Measurements from ENCODE around the gene RNASE13.
A peak's percentile ranks its signal among the peaks of the same experiment; 100 is the strongest.

The RNASE13 gene

DNA sequence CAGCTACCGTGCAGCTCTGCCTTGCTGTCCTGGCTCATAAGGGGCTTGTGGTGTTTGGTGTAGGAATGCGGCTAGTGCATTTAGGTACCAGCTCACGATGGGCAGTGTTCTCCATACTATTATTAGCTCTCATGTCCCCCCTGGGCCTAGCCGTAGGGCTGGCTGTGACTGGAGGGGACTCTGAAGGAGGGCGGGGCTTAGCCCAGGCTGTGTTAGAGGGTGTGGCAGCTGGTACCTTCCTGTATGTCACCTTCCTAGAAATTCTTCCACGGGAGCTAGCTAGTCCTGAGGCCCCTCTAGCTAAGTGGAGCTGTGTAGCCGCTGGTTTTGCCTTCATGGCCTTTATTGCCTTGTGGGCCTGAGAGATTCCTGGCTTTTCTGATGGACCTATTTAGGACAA, 33.4 kb downstream of the RNASE13 start:
- H3K27ac ChIP-seq = peak overlapping the region; percentile 93
- TF ChIP-seq, protein P1, sequence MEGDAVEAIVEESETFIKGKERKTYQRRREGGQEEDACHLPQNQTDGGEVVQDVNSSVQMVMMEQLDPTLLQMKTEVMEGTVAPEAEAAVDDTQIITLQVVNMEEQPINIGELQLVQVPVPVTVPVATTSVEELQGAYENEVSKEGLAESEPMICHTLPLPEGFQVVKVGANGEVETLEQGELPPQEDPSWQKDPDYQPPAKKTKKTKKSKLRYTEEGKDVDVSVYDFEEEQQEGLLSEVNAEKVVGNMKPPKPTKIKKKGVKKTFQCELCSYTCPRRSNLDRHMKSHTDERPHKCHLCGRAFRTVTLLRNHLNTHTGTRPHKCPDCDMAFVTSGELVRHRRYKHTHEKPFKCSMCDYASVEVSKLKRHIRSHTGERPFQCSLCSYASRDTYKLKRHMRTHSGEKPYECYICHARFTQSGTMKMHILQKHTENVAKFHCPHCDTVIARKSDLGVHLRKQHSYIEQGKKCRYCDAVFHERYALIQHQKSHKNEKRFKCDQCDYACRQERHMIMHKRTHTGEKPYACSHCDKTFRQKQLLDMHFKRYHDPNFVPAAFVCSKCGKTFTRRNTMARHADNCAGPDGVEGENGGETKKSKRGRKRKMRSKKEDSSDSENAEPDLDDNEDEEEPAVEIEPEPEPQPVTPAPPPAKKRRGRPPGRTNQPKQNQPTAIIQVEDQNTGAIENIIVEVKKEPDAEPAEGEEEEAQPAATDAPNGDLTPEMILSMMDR (conservative IDR thresholded peaks at IDR 0.05) = no peak

DNA sequence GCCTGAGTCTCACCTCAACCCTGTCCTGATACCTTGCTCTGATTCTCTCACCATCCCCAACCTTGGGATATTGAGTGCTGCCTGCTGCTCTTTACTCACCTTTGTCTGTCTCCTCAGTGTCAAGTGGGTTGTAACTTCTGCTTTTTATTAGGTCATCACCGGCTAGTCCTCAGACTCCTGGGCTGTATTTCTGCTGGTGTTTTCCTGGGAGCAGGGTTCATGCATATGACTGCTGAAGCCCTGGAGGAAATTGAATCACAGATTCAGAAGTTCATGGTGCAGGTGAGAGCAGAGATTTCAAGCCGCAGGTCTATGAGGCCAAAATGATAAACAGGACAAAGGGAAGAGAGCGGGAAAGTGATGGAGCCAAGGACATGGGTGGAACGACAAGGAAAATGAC, 35.0 kb downstream of the RNASE13 start:
- no peak overlapping the region for H3K27ac ChIP-seq
- TF ChIP-seq, protein P1 (conservative IDR thresholded peaks at IDR 0.05) = no peak

DNA sequence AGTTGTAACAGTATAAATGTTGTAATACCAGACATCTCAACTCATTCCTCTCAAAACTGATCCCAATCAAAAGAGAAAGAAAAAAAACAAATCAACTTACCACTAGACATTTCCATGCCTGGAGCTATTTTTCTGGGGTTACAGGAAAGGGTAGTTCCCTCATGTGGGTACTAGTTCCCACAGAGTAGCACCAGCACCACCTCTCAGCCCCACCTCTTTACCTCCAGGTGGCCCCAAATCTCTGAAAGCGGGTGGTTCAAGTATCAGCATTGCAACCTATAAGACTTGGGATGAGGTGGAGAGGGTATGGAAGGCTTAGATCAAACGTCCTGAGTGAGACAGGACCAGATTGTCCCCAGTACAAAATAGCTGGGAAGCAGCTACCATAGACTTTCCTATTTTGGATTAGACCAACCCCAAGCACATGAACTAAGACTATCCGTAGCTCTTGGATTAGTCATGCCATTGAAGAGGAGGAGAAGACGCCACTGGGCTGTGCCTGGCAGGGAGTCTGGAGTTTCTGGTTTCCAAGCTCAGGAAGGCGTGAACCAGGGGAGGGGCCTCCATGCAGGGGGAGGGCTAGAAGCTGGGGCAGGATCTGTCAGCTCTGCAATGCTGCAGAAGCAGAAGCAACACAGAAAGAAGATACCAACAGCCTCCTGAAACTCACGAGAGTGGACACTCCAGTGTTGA, 35.8 kb downstream of the RNASE13 start, which contains the start of gene SLC39A2:
SLC39A2 (plus strand) TSS at position 620 of the 693 bp plus-strand sequence. CDS start 154 bp downstream, outside the sequence.
- TF ChIP-seq, protein P1 (conservative IDR thresholded peaks at IDR 0.05) = no peak

DNA sequence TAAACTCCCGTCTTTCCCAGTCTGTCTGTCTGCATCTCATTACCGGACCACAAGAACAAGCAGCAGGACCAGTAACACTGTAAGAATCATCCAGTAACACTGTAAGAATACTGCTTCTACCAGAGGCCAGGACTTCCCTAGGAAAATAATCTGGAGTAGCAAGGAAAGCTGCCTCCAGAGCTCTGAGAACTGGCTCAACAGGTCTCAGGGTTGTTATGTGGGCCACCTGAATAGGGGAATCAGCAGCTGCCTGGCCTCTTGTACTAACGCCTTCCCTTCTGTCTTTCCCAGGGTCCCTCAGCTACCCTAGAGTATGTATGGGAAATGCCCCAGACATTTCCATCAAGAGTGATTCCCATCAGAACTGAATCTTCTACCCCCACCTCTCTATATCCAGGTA, 36.5 kb downstream of the RNASE13 start:
- H3K27ac ChIP-seq = peak overlapping the region; percentile 14; the same call in 1 of the 2 replicates

More for the DNA sequence above, 35.8 kb downstream of the RNASE13 start, which contains the start of gene SLC39A2:
- peak within 1 kb of the TSS; percentile 14; the same call in 1 of the 2 replicates for H3K27ac ChIP-seq

DNA sequence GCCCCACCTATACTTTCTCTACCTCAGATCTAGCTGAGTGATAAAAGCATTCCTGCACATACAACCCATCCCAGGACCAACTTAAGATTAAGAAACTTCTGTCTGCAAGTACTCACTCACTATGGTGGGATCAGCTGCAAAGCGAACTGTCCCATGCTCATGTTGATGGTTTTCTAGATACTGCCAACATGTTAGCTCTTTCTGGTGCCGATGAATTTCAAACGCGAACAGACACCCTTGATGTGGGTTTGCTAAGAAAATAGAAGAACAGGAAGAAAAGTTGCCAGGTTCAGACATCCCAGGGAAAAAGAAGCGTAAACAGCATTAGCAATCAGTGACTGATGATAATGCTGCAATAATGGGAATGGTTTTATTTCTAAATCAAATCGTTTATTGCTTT, 37.0 kb downstream of the RNASE13 start:
- peak overlapping the region; percentile 14; the same call in 1 of the 2 replicates for H3K27ac ChIP-seq
- TF ChIP-seq, protein P1 (conservative IDR thresholded peaks at IDR 0.05) = no peak

More for the DNA sequence above, 36.5 kb downstream of the RNASE13 start:
- TF ChIP-seq, protein P1 (conservative IDR thresholded peaks at IDR 0.05) = no peak

DNA sequence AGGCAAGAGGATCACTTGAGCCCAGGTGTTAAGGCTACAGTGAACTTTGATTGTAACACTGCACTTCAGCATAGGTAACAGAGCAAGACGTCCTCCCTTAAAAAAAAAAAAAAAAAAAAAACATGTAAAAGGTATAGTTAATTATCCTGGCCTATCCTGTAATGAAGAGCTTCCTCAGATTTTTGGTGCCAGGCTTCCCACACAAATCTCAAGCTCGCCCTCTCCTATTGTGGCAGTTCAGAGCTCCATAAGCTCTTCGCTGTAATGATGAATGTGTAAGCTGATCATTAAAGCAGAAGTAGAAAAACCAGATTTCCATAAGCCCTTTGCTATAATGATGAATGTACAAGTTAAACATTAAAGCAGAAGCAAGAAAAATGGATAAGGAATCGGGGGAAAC, 37.5 kb downstream of the RNASE13 start:
- TF ChIP-seq, protein P1 (conservative IDR thresholded peaks at IDR 0.05) = no peak
- H3K27ac ChIP-seq = no peak overlapping the region

DNA sequence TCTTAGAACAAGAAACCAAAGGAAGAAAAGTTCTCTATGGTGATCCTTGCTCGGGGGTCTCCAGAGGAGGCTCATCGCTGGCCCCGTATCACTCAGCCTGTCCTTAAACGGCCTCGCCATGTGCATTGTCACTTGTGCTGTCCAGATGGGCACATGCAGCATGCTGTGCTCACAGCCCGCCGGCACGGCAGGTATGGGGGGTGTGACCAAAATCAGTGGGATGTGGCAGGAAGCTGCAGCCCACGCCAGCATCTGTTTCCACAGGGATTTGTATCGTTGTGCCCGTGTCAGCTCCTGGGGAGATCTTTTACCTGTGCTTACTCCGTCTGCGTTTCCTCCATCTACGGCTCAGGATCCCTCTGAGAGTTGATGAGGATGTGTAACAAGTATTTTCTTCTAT, 38.1 kb downstream of the RNASE13 start:
- TF ChIP-seq, protein P1 (conservative IDR thresholded peaks at IDR 0.05) = no peak
- H3K27ac ChIP-seq = no peak overlapping the region

All from VCaP (cell line).